ENCODE results near the gene TMED4. TPM values are rescaled to one million over a fixed set of nuclear protein-coding genes. Genes with fewer than 3 reads are reported as not detected.

Gene TMED4
- total and polyA plus RNA-seq, 2 donors (not counting 1 experiment from before 2014, with no cell fraction given): 84.1 to 102 TPM

GRCh38 chr7:44590910-44591309 lies 8.9 kb upstream of the TMED4 start:
- Histone ChIP-seq H3K9me3 (ENCODE audit: control extremely low read depth in 1 of 3, control insufficient read depth in 2 of 3, insufficient read depth in 1 of 3, low read length in 2 of 3) (no peaks in the 10 kb centered on the region), H4K20me1 (ENCODE audit: control insufficient read depth, insufficient read depth, low read length, poor library complexity, severe bottlenecking) (no peaks in the 10 kb centered on the region), H3K36me3 (replicated peaks in 1 of 2; ENCODE audit: control extremely low read depth in 1 of 2, control insufficient read depth in 1 of 2, extremely low read depth in 1 of 2, insufficient read depth in 2 of 2, low read length in 1 of 2) (no peaks in the 10 kb centered on the region), H3K4me2 (replicated peaks; ENCODE audit: low read depth, low read length, poor library complexity, severe bottlenecking) (no peak overlapping the region), H3K27ac (ENCODE audit: low read length in 2 of 2) (no peak overlapping the region), H3K79me2 (ENCODE audit: control insufficient read depth, insufficient read depth, low read length) (no peaks in the 10 kb centered on the region), H3K4me1 (ENCODE audit: control insufficient read depth in 2 of 2, insufficient read depth in 2 of 2, low read length in 2 of 2) (peaks cover 0 to 3% of the 10 kb centered on the region in 2 donors), H2AFZ (ENCODE audit: insufficient read depth, low read depth, low read length, poor library complexity, severe bottlenecking) (no peak overlapping the region), H3K4me3 (ENCODE audit: control extremely low read depth in 1 of 5, extremely low read depth in 1 of 5, insufficient read depth in 1 of 5, low read depth in 2 of 5, low read length in 4 of 5) (no peak overlapping the region), H3K27me3 (replicated peaks in 1 of 4; ENCODE audit: control extremely low read depth in 1 of 4, control insufficient read depth in 3 of 4, insufficient read depth in 4 of 4, low read length in 3 of 4) (peaks cover 0 to 2% (median 0%) of the 10 kb centered on the region in 4 experiments), H3K9ac (ENCODE audit: low read length) (no peak overlapping the region)
- ChIA-PET CTCF (interaction anchor here (0.8 to 1.3 kb wide), 6 partner anchors 11 to 545 kb away, joined by 3 to 5 read pairs (median 4); no protein-coding TSS in a partner anchor), POLR2A (interaction anchor here (0.6 to 0.7 kb wide), 2 partner anchors 167 to 206 kb away, joined by 3 to 7 read pairs; no protein-coding TSS in a partner anchor)
- H3K4me3 Mint-ChIP-seq: no peak overlapping the region
- H3K9me3 Mint-ChIP-seq (ENCODE audit: insufficient read depth): no peaks in the 10 kb centered on the region
- WGBS (ENCODE audit: insufficient coverage): no CpG with 5 or more reads among the region's 1 CpG
- intact Hi-C loops (cut with micrococcal nuclease): no loop called here
- peaks cover 13% of the 10 kb centered on the region for H3K27me3 Mint-ChIP-seq
- TF ChIP-seq EZH2 (IDR thresholded peaks at IDR 0.05; ENCODE audit: borderline replicate concordance, insufficient read depth, low read depth, low read length, poor library complexity, severe bottlenecking) (no peak), CTCF (IDR thresholded peaks at IDR 0.05) (no peak)
- H3K4me1 Mint-ChIP-seq: peaks cover 5% of the 10 kb centered on the region
- DNase-seq: no peak
- no peak for ATAC-seq (ENCODE audit: low read depth)
- no peak overlapping the region for H3K27ac Mint-ChIP-seq

Data from B cell (primary cell).